ENCODE results near the gene FICD.

GRCh38 chr12:108560321-108560721, 45.2 kb downstream of the FICD start:
- TF ChIP-seq CTCF (IDR thresholded peaks at IDR 0.05) (no peak), EZH2 (IDR thresholded peaks at IDR 0.05; ENCODE audit: borderline replicate concordance, insufficient read depth, low read depth, low read length, poor library complexity, severe bottlenecking) (no peak)
